ENCODE results near the gene MALSU1.
A peak's percentile ranks its signal among the peaks of the same experiment; 100 is the strongest.

MALSU1 gene

DNA sequence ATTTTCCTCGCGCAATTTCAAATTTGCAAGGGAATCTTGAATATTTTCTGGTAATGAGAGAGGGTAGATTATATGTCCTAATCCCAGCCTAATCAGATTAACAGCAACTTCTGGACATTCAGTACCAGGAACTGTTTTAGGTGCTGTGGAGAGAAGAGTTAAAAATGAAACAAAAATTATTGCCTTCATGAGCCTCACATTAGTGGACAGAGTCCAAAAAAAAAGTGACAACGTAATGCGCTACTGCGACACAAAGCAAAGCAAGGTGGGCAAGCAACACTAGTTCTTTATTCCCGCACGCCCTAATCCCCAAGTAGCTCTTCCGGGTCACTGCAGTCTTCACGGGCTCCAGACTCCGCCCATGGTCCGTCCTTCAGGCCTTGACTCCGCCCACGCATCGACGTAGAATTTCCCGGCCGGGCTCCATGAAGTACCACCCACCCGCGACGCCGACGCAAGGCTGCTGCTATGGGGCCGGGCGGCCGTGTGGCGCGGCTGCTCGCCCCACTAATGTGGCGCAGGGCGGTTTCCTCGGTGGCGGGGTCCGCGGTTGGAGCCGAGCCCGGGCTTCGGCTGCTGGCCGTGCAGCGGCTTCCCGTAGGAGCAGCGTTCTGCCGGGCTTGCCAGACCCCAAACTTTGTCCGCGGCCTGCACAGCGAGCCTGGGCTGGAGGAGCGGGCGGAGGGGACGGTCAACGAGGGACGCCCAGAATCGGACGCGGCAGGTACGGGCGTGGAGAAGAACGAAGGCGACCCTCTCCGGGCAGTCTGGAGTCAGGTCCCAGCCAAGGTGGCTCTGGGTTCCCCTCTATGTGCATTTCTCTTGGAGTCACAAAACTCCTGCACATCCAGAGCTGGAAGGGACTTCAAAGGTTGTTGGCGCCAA is at the start of gene MALSU1:
TSS of gene MALSU1 (plus strand) at position 455 of the 885 bp plus-strand sequence. CDS start at position 469, 14 bp downstream.
- DNase-seq = peak; percentile 98

DNA sequence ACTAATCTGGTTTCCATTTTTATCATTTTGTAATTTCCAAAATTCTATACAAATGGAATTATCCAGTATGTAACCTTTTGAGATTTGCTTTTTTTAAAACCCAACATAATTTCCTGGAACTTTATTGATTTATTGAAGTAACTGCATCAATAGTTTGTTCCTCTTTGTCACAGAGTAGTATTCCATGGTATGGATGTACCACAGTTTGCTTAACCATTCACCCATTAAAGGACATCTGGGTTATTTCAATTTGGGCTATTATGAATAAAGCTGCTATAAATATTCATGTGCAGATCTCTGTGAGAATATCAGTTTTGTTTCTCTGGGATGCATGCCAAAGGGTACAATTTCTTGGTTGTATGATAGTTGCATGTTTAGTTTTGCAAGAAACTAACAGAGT is 49.7 kb upstream of the MALSU1 start:
- DNase-seq = no peak

DNA sequence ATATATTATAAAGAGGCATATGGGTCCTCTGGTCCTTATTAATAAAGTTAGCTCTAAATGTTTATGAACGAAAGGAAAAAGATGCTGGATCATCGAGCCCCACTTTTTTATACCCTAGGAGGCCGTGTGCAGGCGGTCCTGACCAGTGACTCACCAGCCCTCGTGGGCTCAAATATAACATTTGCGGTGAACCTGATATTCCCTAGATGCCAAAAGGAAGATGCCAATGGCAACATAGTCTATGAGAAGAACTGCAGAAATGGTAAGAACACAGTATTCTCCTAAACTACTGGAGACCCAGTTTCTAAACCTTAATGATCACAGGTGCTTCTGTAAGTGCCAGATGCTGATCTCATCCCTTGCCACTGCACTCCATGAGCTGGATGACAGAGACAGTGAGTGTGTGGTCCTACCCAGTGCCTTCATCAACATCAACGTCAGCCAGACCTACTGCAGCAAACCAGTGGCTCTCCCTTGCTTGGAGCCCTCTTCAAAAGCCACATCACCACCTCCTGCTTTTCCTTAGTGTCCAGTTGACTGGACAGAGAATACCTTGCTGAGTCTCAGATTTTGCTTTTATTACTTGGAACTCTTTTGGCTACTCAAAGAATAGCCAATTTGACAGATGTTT is 45.0 kb upstream of the MALSU1 start:
- DNase-seq = no peak

DNA sequence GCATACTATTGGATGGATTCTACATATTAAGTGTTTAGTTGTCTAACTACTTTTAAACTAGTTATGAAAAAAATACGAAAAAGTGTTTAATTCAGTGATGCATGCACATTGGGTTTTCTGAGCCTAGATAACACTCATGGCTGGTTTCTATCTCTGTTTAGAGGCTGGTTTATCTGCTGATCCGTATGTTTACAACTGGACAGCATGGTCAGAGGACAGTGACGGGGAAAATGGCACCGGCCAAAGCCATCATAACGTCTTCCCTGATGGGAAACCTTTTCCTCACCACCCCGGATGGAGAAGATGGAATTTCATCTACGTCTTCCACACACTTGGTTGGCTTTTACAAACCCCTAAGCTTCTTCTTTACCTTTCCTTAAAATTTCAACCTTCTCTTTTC is 42.4 kb upstream of the MALSU1 start:
- no peak for DNase-seq

DNA sequence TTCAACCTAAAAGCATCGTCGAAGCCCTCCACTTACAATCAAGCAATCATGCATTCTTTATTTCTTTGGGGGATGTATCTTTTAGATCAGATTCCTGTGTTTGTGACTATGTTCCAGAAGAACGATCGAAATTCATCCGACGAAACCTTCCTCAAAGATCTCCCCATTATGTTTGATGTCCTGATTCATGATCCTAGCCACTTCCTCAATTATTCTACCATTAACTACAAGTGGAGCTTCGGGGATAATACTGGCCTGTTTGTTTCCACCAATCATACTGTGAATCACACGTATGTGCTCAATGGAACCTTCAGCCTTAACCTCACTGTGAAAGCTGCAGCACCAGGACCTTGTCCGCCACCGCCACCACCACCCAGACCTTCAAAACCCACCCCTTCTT is 38.8 kb upstream of the MALSU1 start:
- DNase-seq = no peak

DNA sequence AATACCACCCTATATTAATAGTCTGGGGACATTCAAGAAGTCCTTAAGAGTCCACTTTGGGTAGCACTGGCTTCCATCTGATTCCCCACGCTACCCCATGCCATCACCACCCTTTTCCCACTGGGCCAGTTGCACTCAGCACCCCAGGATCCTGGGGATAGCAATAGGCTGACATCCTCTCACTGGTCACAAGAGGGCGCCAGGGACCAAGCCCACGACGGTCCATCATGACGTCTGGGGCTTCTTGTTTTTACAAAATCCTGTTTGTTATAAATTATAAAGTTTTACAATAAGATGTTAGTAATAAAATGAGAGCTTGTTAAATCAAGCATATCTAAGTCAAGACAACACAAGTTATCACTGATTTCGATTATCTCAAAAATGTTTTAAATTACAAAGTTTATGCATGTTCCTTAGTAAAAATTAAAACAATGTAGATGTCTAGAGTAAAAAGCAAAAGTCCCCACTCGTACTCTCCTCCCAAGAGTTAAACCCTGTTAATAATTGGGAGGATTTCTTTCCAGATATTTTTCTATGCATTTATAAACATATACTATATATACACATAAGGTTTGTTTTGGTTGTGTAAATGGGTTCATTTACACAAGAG is 37.2 kb upstream of the MALSU1 start:
- DNase-seq = peak; percentile 62

DNA sequence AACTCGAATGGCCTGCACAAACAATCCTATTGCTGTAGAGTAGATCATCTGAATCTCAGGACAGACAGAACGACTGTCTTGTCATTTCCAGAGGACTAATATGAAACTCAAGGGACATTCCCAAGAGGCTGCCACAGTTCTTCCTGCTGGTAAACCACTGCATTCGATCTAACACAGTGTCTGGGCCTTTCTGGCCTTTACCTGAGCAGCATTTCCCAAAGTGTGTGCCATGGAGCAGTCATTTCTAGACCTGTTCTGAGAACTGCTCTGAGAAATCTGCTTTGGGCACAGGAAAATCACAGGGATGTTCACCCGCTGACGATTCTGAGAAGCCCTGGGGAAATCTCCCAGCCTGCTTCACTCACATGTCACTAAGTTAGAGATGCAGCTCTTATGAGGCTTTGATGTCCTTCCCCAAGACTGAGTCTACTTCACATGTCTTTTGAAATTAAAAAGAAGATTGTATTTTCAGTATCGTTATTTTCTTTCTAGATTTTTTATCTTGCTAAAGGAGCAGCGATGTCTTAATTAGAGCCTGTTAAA is 34.2 kb upstream of the MALSU1 start:
- DNase-seq = no peak

DNA sequence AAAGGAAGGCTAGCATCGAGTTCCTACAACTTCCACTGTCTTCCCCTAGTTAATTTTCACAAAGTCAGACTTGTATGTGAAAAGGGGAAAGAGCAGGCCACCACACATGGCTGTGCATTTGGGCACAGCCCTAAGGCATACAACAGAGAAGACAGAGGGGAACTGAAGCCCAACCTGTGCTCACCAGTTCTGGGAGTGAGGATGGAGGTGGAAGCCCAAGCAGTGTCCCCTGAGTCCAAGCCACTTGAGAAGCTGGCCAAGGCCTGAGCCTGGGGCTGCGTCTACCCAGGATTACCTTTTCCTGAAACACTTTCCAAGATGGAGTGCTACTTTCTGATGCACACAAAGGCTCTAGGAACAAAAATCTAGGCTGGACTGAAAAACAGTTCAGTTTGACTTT is 32.2 kb upstream of the MALSU1 start:
- no peak for DNase-seq

DNA sequence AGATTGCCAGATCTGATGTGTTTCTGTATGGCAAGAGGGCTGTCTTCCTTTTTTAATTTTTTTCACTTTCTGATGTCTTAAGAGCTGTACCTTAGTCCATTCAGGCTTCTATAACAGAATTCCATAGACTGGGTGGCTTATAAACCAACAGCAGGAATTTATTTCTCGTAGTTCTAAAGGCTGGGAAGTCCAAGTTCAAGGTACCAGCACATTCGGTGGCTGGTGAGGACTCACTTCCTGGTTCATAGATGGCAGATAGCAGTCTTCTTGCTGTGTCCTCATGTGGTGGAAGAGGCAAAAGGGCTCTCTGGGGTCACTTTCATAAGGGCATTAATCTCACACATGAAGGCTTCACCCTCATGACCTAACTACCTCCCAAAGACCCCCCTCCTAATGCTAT is 31.8 kb upstream of the MALSU1 start:
- no peak for DNase-seq

DNA sequence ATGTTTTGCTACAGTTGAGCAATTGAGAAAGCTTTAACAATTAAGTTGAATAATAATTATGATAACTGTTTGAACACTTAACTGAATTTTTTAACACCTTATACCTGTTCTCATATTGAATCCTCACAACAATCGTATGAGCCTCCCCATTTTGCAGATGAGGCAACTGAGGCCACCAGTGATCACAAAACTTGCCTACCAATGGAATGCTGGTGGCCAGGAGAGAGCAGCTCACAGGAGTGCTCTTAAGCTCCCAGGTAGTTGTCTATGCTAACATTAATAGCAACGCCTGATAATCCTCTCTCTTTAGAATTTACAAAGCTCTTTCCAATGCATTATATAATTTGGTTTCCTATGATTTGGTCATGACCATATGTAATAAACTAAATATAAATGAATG is 31.0 kb upstream of the MALSU1 start:
- no peak for DNase-seq

DNA sequence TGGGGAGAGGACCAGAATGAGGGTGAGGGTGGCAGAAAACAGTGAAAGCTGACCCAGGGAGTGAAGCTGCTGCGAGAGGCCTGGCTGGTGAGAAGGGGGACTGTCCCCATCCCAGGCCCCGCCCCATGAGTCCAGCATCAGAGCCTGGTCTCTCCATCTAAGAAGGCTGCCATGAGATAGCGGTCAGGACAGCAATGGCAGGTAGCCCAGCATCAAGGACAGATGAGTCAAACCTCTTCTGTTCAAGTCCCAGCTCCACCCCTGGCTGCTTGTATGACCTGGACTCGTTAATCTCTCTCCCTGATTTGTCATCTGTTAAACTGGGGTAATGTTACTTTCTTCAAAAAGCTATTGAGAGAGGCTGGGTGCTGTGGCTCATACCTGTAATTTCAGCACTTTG is 30.4 kb upstream of the MALSU1 start:
- DNase-seq = no peak

DNA sequence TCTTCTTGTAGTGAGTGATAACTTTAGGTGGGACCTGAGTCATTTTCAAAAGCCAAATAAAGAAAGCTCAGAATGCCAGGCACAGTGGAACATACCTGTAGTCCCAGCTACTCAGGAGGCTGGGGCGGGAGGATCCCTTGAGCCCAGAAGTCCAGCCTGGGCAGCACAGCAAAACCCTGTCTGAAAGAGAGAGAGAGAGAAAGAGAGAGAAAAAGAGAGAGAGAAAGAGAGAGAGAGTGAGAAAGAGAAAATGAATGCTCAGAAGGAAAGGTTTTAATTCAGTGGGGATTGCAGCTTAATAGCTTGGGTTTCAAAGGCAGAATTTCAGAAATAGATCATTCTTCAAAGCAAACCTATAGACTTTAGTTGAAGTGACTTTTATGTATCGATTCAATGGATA is 26.9 kb upstream of the MALSU1 start:
- DNase-seq = no peak

DNA sequence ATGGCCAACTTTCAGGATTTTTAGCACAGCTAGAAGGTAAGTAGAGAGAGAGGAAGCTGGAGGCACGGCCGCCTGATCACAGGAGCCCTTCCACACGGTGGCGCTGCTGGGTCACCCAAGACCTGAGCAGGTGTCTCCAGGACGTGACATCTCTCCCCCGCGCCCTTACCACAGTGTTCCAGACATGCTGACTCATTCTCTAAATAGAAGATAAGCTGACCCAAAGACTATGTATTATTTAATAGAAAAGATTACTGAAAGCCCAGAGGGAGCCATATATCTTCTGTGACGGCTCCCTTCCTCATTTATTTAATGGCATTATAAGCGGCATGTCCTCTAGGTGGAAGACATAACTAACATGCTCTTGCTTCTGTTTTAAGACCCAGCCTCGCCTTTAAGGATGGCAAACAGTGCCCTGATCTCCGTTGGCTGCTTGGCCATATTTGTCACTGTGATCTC is 26.0 kb upstream of the MALSU1 start:
- peak; percentile 76 for DNase-seq

DNA sequence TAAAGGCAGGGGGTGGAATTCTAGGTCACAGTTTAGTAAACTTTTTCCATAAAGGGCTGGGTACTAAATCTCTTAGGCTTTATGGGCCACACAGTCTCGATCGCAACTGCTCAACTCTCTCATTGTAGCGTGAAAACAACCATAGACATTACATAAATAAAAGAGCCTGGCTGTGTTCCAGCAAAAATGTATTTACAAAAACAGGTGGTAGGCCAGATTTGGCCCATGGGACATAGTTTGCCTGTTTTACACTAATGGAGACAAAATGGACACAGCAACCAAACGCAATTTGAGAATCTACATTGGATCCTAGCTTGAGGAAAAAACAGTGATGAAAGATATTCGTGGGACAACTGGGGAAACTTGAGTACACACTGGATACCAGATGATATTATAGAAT is 23.2 kb upstream of the MALSU1 start:
- DNase-seq = no peak

DNA sequence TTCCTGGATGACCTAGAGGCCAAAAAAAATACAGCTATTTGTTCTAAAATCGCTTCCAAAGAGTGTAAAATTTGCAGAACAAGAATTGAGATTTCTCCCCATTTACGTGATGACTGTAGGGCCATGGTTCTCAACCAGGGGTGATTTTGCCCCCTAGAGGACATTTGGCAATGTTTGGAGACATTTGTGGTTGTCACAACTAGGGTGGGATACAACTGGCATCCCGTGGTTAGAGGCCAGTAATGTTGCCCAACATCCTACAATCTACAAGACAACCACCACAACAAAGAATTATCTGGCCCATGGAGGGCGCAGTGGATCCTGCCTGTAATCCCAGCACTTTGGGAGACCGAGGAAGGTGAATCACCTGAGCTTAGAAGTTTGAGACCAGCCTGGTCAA is 22.8 kb upstream of the MALSU1 start:
- DNase-seq = no peak

DNA sequence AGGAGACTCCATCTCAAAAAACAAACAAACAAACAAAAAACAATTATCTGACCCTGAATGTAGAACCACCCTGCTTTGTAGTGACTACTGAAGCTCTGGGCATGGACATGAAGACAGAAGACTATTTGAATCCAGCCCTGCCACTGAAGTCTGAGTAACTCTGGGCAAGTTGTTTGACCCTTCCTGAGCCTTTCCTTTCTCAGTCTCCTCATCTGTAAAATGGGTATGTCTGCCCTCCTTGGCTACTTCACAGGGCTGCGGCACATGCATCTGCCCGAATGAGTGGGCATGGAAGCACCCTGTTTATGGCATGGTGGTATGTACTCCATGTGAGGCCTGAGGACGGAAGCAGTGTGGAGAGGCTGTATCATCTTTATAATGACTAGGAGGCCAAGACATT is 22.2 kb upstream of the MALSU1 start:
- no peak for DNase-seq

DNA sequence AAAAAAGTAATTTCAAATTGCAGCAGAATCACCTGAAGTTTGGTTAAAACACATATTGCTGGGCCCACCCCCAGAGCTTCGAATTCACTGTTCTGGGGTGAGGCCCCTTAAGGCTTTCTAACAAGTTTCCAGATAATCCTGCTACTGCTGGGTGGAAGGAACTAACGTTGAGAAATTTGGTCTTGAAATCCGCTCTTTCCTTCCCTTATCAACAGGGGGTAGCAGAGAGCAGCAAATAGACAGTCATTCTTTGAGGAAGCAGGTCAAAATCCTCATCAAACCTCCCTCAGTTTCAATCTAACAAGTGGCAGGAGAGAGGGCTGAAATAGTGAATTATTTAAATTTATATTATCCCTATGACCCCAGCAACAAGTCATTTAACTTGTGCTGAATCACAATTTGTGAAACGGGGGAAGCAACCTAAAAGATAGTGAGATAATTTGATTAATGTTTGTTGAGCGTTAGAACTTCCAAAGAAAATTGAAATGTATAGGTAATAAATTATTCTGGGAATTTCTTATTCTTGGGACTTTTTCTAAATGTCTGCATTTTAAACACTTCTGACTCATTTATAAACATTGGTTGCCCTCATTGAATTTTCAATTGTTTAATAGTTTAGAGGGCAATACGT is 21.7 kb upstream of the MALSU1 start:
- no peak for DNase-seq

DNA sequence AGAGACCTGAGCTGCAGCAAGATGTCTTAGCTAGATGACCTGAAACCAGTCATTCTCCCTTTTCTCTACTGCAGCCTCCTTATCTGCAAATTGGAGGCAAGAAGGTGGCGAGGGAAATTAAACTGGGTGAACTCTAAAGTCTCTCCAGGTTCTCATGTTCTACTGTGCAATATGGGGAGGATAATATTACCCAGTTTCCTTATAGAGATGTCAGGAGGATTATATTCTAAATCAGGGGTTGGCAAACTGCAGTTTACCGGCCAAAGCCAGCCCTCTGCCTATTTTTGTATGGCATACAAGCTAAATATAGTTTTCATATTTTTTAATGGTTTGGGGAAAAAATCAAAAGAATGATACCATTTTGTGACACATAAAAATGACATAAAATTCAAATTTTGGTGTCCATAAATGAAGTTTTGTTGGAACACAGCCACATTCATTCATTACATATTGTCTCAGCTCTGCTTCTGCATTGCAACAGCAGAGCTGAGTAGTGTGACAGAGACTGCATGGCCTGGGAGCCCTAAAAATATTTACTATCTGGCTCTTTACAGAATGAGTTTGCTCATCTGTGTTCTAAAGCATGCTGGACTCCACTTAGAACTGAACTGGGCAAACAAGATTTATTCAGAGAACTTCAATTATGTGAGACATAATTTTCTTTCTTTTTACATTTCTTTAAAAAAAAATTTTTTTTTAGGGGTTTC is 19.2 kb upstream of the MALSU1 start:
- no peak for DNase-seq

DNA sequence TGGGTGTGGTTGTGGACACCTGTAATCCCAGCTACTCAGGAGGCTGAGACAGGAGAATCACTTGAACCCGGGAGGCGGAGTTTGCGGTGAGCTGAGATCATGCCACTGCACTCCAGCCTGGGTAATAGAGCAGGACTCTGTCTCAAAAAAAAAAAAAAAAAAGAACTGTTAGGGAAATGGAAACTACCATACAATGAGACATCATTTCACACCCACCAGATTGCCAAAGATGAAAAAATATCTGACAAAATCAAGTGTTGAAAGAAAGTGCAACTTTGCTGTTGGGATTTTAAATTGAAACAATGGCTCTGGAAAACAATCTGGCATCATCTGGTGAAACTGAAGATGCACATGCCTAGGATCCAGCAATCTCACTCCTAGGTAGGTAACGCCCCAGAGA is 16.1 kb upstream of the MALSU1 start:
- DNase-seq = no peak

DNA sequence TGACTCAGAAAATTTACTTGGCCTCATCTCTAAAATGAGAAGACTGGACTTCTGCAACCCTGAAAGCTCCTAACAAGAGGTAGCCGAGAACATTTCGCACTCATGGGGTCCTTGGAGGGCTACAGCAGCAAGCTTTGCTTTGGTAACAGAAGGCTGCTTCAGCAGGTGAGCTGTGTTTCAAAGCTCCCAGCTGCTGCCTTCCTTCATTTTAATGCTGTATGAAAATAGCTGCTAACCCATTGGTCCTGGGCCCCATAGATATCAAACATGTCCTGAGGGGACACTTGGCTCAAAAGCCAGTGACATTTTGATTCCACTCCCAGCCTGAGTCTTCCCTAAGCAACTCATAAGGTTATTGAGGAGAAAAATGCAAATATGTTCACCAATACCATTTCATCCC is 14.3 kb upstream of the MALSU1 start:
- DNase-seq = peak; percentile 39

DNA sequence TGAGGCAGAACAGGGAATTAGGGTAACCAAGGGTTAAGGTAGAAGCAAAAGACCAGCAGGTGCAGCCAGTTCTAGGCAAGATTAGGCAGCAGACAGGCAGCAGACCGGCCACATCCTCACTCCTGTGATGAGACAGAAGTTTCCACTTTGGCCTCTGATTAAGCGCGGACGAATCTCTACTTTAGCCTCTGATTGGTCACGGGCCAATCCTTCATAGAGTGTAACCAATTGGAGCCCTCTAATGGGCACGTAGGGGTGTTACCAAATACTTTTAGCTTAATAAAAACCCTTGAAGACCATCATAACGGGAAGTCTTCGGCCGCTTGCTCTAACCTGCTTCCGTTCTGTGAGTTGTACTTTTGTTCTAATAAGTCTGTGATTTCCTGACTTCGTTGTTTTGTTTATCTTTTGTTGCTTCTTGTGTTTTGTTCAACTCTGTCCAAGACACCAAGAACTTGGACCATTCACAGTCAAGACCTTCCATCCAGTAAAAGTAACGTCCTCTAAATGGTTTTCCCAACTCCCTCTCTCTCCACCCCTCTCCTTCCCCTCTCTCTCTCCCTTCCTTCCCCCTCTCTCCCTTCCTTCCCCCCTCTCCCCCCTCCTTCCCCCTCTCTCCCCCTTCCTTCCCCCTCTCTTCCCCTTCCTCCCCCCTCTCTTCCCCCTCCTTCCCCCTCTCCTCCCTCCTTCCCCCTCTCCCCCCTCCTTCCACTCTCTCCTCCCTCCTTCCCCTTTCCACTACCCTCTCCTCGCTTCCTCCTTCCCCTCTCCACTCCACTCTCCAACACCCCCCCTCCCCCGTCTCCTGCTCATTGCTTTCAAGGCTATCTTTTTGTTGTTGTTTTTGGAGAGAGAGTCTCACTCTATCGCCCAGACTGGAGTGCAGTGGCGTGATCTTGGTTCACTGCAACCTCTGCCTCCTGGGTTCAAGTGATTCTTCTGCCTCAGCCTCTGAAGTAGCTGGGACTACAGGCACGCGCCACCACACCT is 13.2 kb upstream of the MALSU1 start:
- peak; percentile 33 for DNase-seq
